ENCODE results near the gene PLCL1. TPM values are rescaled to one million over a fixed set of nuclear protein-coding genes. Genes with fewer than 3 reads are reported as not detected.

The PLCL1 gene
- total and polyA plus RNA-seq, 2 experiments from 2014 or later, result 0.80 to 2.3 TPM

DNA sequence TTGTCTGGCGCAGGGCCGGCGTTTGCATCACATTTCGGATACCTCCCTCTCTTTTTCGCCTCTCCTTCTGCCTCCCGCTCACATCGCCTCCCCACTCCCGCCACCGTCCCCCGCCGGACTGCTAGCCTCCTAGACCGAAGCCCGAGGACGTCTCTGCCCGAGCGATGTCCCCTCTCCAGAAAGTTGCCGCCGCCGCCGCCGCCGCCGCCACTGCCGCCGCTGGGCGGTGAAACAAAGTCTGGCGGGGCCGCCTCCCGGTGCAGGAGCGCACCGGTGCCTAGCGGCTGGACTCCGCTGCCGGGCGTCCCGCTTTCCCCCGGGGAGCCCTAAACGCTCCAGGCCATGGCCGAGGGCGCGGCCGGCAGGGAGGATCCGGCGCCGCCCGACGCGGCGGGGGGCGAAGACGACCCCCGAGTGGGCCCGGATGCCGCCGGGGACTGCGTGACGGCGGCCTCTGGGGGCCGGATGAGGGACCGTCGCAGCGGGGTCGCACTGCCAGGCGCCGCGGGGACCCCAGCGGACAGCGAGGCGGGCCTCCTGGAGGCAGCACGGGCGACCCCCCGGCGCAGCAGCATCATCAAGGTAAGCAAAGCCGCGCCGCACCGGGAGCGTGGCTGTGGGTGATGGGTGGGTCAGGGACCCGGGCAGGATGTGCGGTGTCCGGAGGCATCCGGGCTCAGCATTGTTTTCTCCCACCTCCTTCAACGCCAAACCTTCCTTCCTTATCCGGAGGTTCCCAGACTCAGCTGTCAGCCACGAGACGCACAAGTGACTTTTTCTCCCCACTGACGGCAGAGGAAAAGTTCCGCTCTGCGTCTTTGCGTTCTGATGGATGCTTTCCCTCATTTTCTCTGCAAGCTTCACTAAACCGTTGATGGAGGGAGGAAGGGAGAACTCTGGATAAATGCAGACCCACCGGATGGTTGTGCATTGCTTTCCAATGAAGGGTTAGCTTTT is 643 bp downstream of the PLCL1 start:
- 0 out of 2 replicates have a peak, but pooled peaks cover 8% of the 10 kb centered on the region for H3F3A ChIP-seq (ENCODE audit: insufficient read depth)
- no peaks in the 10 kb centered on the region; the same call in 1 of the 2 replicates for H3K4me1 ChIP-seq (ENCODE audit: insufficient read depth)
- no peak overlapping the region for H3K27ac ChIP-seq
- no peaks in the 10 kb centered on the region for H3K79me2 ChIP-seq (ENCODE audit: insufficient read depth)
- H3K27me3 ChIP-seq (replicated peaks; ENCODE audit: insufficient read depth), result no peaks in the 10 kb centered on the region
- no peaks in the 10 kb centered on the region for H4K20me1 ChIP-seq (ENCODE audit: insufficient read depth)
- in situ Hi-C loops (cut with MboI), result loop anchor here (5.0 kb wide), 2 partner anchors 322 to 487 kb away; no protein-coding TSS in a partner anchor
- peak; percentile 64 for DNase-seq
- H3K9ac ChIP-seq, result peak overlapping the region; percentile 56
- H3K36me3 ChIP-seq (ENCODE audit: low read depth), result no peaks in the 10 kb centered on the region
- H3K9me2 ChIP-seq (ENCODE audit: insufficient read depth), result no peaks in the 10 kb centered on the region
- H2AFZ ChIP-seq, result peak overlapping the region; percentile 81
- peak overlapping the region; percentile 79 for H3K4me2 ChIP-seq (ENCODE audit: unreplicated experiment)
- TF ChIP-seq EZH2phosphoT487 (IDR thresholded peaks at IDR 0.05; ENCODE audit: insufficient read depth, low read depth) (no peak), EZH2 (IDR thresholded peaks at IDR 0.05; ENCODE audit: insufficient read depth, poor library complexity, severe bottlenecking) (no peak)
- 1 to 2% methylated on average over 46 to 56 of the region's 92 CpGs for WGBS, 2 experiments (ENCODE audit: low coverage in 1 of 2, low lambda C conversion rate in 2 of 2, missing lambda C conversion rate in 2 of 2)
- H3K9me3 ChIP-seq (ENCODE audit: low read depth), result no peaks in the 10 kb centered on the region
- peak overlapping the region; percentile 81 for H3K4me3 ChIP-seq

DNA sequence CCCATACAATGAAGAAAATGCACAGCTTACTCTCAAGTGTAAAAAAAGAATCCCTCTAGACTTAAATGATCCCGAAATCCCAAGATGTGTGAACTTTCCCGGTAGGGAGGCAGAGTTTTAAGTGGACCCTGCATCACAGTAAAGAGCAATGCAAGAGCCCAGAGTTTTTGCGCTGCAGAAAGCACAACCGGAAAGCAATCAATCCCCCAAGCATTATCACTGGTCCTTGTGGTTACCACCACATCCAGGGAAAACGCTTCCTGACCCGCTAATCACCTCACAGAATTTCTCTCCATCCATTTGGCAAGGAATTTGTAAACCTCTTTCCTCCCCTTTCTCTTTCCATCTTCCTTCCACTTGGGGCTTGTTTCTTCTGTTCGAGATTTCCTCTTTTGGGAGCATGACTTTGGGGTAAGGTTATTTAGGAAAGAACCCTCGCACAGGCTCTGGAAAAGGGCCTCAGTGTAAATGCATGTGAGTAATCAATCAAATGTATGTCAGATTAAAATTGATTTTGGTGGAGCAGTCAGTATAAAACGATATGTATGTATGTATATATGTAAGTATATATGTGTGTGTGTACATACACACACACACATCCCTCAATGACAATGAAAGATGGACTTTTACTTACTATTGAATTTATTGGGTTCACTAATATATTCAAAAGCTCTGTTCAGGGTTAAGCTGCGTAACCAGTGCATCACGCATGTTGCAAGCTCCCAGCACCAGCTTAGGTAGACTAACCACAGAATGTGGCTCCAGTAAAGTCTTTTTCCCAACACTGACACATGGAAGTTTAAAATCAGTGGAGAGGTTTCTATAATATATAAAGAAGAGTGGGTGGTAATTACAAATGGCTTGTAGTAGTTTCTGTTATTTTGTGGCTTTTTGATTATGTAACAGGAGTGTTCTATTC is 1.6 kb downstream of the PLCL1 start:
- H3K27me3 ChIP-seq (replicated peaks; ENCODE audit: insufficient read depth), result no peaks in the 10 kb centered on the region
- H3K9ac ChIP-seq, result no peak overlapping the region
- H3K9me2 ChIP-seq (ENCODE audit: insufficient read depth), result no peaks in the 10 kb centered on the region
- in situ Hi-C loops (cut with MboI), result no loop called here
- peak overlapping the region; percentile 81 for H2AFZ ChIP-seq
- no peaks in the 10 kb centered on the region for H3K36me3 ChIP-seq (ENCODE audit: low read depth)
- H3F3A ChIP-seq (ENCODE audit: insufficient read depth), result 0 out of 2 replicates have a peak, but pooled peaks cover 8% of the 10 kb centered on the region
- H3K4me2 ChIP-seq (ENCODE audit: unreplicated experiment), result peak overlapping the region; percentile 79
- H3K9me3 ChIP-seq (ENCODE audit: low read depth), result no peaks in the 10 kb centered on the region
- no peaks in the 10 kb centered on the region; the same call in 1 of the 2 replicates for H3K4me1 ChIP-seq (ENCODE audit: insufficient read depth)
- no peaks in the 10 kb centered on the region for H3K79me2 ChIP-seq (ENCODE audit: insufficient read depth)
- WGBS, 2 experiments (ENCODE audit: low coverage in 1 of 2, low lambda C conversion rate in 2 of 2, missing lambda C conversion rate in 2 of 2), result 66 to 75% methylated on average over 11 of the region's 11 CpGs
- H3K4me3 ChIP-seq, result peak overlapping the region; percentile 81
- peak; percentile 27 for DNase-seq
- H3K27ac ChIP-seq, result no peak overlapping the region
- TF ChIP-seq EZH2phosphoT487 (IDR thresholded peaks at IDR 0.05; ENCODE audit: insufficient read depth, low read depth), result no peak
- no peak for TF ChIP-seq EZH2 (IDR thresholded peaks at IDR 0.05; ENCODE audit: insufficient read depth, poor library complexity, severe bottlenecking)
- H4K20me1 ChIP-seq (ENCODE audit: insufficient read depth), result no peaks in the 10 kb centered on the region

GRCh38 chr2:197809064-197809463 is 4.7 kb downstream of the PLCL1 start:
- 95 to 97% methylated on average over 5 of the region's 5 CpGs for WGBS, 2 experiments (ENCODE audit: low coverage in 1 of 2, low lambda C conversion rate in 2 of 2, missing lambda C conversion rate in 2 of 2)
- H3K79me2 ChIP-seq (ENCODE audit: insufficient read depth), result no peaks in the 10 kb centered on the region

GRCh38 chr2:197810016-197810415 is 5.6 kb downstream of the PLCL1 start:
- Histone ChIP-seq H3K36me3 (ENCODE audit: low read depth) (no peaks in the 10 kb centered on the region), H3K9me3 (ENCODE audit: low read depth) (no peaks in the 10 kb centered on the region), H2AFZ (no peak overlapping the region), H3K79me2 (ENCODE audit: insufficient read depth) (no peaks in the 10 kb centered on the region), H3K9ac (no peak overlapping the region), H3K27ac (no peak overlapping the region), H3K4me3 (no peak overlapping the region), H3K9me2 (ENCODE audit: insufficient read depth) (no peaks in the 10 kb centered on the region), H3F3A (ENCODE audit: insufficient read depth) (0 out of 2 replicates have a peak, but pooled peaks cover 8% of the 10 kb centered on the region), H3K4me1 (ENCODE audit: insufficient read depth) (no peaks in the 10 kb centered on the region; the same call in 1 of the 2 replicates), H4K20me1 (ENCODE audit: insufficient read depth) (no peaks in the 10 kb centered on the region), H3K27me3 (replicated peaks; ENCODE audit: insufficient read depth) (no peaks in the 10 kb centered on the region), H3K4me2 (ENCODE audit: unreplicated experiment) (no peak overlapping the region)
- TF ChIP-seq EZH2 (IDR thresholded peaks at IDR 0.05; ENCODE audit: insufficient read depth, poor library complexity, severe bottlenecking) (no peak), EZH2phosphoT487 (IDR thresholded peaks at IDR 0.05; ENCODE audit: insufficient read depth, low read depth) (no peak)
- in situ Hi-C loops (cut with MboI), result no loop called here
- WGBS, 2 experiments (ENCODE audit: low coverage in 1 of 2, low lambda C conversion rate in 2 of 2, missing lambda C conversion rate in 2 of 2), result 97 to 98% methylated on average over 3 of the region's 3 CpGs
- DNase-seq, result no peak

More at GRCh38 chr2:197809064-197809463, 4.7 kb downstream of the PLCL1 start:
- H3K9me2 ChIP-seq (ENCODE audit: insufficient read depth), result no peaks in the 10 kb centered on the region
- TF ChIP-seq EZH2 (IDR thresholded peaks at IDR 0.05; ENCODE audit: insufficient read depth, poor library complexity, severe bottlenecking) (no peak), EZH2phosphoT487 (IDR thresholded peaks at IDR 0.05; ENCODE audit: insufficient read depth, low read depth) (no peak)
- H3F3A ChIP-seq (ENCODE audit: insufficient read depth), result 0 out of 2 replicates have a peak, but pooled peaks cover 8% of the 10 kb centered on the region
- no peak for DNase-seq
- no peaks in the 10 kb centered on the region for H3K36me3 ChIP-seq (ENCODE audit: low read depth)
- in situ Hi-C loops (cut with MboI), result no loop called here
- H3K4me3 ChIP-seq, result no peak overlapping the region
- no peak overlapping the region for H2AFZ ChIP-seq
- H3K27me3 ChIP-seq (replicated peaks; ENCODE audit: insufficient read depth), result no peaks in the 10 kb centered on the region
- H3K9me3 ChIP-seq (ENCODE audit: low read depth), result no peaks in the 10 kb centered on the region
- H3K27ac ChIP-seq, result no peak overlapping the region
- no peak overlapping the region for H3K4me2 ChIP-seq (ENCODE audit: unreplicated experiment)
- H4K20me1 ChIP-seq (ENCODE audit: insufficient read depth), result no peaks in the 10 kb centered on the region
- no peak overlapping the region for H3K9ac ChIP-seq
- H3K4me1 ChIP-seq (ENCODE audit: insufficient read depth), result no peaks in the 10 kb centered on the region; the same call in 1 of the 2 replicates

All from GM23248 (cell line).